ENCODE results near the gene AAGAB. TPM values are rescaled to one million over a fixed set of nuclear protein-coding genes. Genes with fewer than 3 reads are reported as not detected.
"Not testable (repeated sequence)": the region's sequence is repeated elsewhere in the genome, so short reads cannot be mapped to it uniquely, and the experiment has no call there.

AAGAB gene
- total and polyA plus RNA-seq, 4 donors = 16.4 to 24.5 (median 21.2) TPM

GRCh38 chr15:67161881-67162280, 92.6 kb downstream of the AAGAB start:
- DNase-seq = no peak
- Histone ChIP-seq H3K4me3 (ENCODE audit: low read length in 2 of 2) (no peak overlapping the region), H3K27ac (ENCODE audit: low read depth in 1 of 2, low read length in 2 of 2) (no peak overlapping the region), H3K4me1 (ENCODE audit: control insufficient read depth in 1 of 2, insufficient read depth in 2 of 2, low read length in 2 of 2) (peaks cover 0 to 5% of the 10 kb centered on the region in 2 donors), H3K9me3 (ENCODE audit: control insufficient read depth, low read length) (no peaks in the 10 kb centered on the region), H3K27me3 (ENCODE audit: control insufficient read depth in 1 of 2, insufficient read depth in 2 of 2, low read length in 1 of 2) (no peaks in the 10 kb centered on the region), H3K36me3 (ENCODE audit: control insufficient read depth in 1 of 2, insufficient read depth in 2 of 2, low read length in 1 of 2) (no peaks in the 10 kb centered on the region)
- no peak for ATAC-seq (ENCODE audit: low FRiP score)
- 80 to 81% methylated on average over 4 of the region's 4 CpGs for WGBS, 2 donors
- intact Hi-C loops (cut with DNase I) = no loop called here

- whole genome bisulfite sequencing, 2 donors = 94 to 96% methylated on average over 5 of the region's 5 CpGs
- Histone ChIP-seq H3K4me1 (ENCODE audit: control insufficient read depth in 1 of 2, insufficient read depth in 2 of 2, low read length in 2 of 2) (peaks cover 0 to 4% of the 10 kb centered on the region in 2 donors), H3K36me3 (ENCODE audit: control insufficient read depth in 1 of 2, insufficient read depth in 2 of 2, low read length in 1 of 2) (no peaks in the 10 kb centered on the region), H3K4me3 (ENCODE audit: low read length in 2 of 2) (no peak overlapping the region), H3K27ac (ENCODE audit: low read depth in 1 of 2, low read length in 2 of 2) (no peak overlapping the region), H3K9me3 (ENCODE audit: control insufficient read depth, low read length) (no peaks in the 10 kb centered on the region), H3K27me3 (ENCODE audit: control insufficient read depth in 1 of 2, insufficient read depth in 2 of 2, low read length in 1 of 2) (no peaks in the 10 kb centered on the region)
- ATAC-seq (ENCODE audit: low FRiP score) = no peak
- intact Hi-C loops (cut with DNase I) = no loop called here
- DNase-seq = no peak
These were observed 93.0 kb downstream of the AAGAB start for GRCh38 chr15:67161412-67161811.

GRCh38 chr15:67158367-67158766, 96.1 kb downstream of the AAGAB start:
- no peaks in the 10 kb centered on the region for H3K27me3 ChIP-seq (ENCODE audit: control insufficient read depth in 1 of 2, insufficient read depth in 2 of 2, low read length in 1 of 2)
- H3K27ac ChIP-seq (ENCODE audit: low read depth in 1 of 2, low read length in 2 of 2) = no peak overlapping the region
- H3K9me3 ChIP-seq (ENCODE audit: control insufficient read depth, low read length) = no peaks in the 10 kb centered on the region
- 42 to 46% methylated on average over 7 of the region's 7 CpGs for WGBS, 2 donors
- intact Hi-C loops (cut with DNase I) = loop anchor here in 1 of 2 donors (10.0 kb wide), 1 partner anchor 96 kb away; the partner anchor contains the start of genes AAGAB and IQCH
- no peaks in the 10 kb centered on the region for H3K36me3 ChIP-seq (ENCODE audit: control insufficient read depth in 1 of 2, insufficient read depth in 2 of 2, low read length in 1 of 2)
- no peaks in the 10 kb centered on the region for H3K4me1 ChIP-seq (ENCODE audit: control insufficient read depth in 1 of 2, insufficient read depth in 2 of 2, low read length in 2 of 2)
- H3K4me3 ChIP-seq (ENCODE audit: low read length in 2 of 2) = no peak overlapping the region
- DNase-seq (no peak), ATAC-seq (ENCODE audit: low FRiP score) (no peak)

GRCh38 chr15:67157521-67158252, 96.8 kb downstream of the AAGAB start:
- intact Hi-C loops (cut with DNase I) = loop anchor here in 1 of 2 donors (10.0 kb wide), 1 partner anchor 97 kb away; the partner anchor contains the start of genes AAGAB and IQCH
- H3K4me3 ChIP-seq (ENCODE audit: low read length in 2 of 2) = no peak overlapping the region
- no peaks in the 10 kb centered on the region for H3K36me3 ChIP-seq (ENCODE audit: control insufficient read depth in 1 of 2, insufficient read depth in 2 of 2, low read length in 1 of 2)
- ATAC-seq (ENCODE audit: low FRiP score) (peak; percentile 50), DNase-seq (no peak)
- no peaks in the 10 kb centered on the region for H3K27me3 ChIP-seq (ENCODE audit: control insufficient read depth in 1 of 2, insufficient read depth in 2 of 2, low read length in 1 of 2)
- no peaks in the 10 kb centered on the region for H3K4me1 ChIP-seq (ENCODE audit: control insufficient read depth in 1 of 2, insufficient read depth in 2 of 2, low read length in 2 of 2)
- WGBS, 2 donors = 85 to 92% methylated on average over 8 of the region's 8 CpGs
- H3K9me3 ChIP-seq (ENCODE audit: control insufficient read depth, low read length) = no peaks in the 10 kb centered on the region
- H3K27ac ChIP-seq (ENCODE audit: low read depth in 1 of 2, low read length in 2 of 2) = no peak overlapping the region

- Histone ChIP-seq H3K4me1 (ENCODE audit: control insufficient read depth in 1 of 2, insufficient read depth in 2 of 2, low read length in 2 of 2) (no peaks in the 10 kb centered on the region), H3K4me3 (ENCODE audit: low read length in 2 of 2) (no peak overlapping the region), H3K36me3 (ENCODE audit: control insufficient read depth in 1 of 2, insufficient read depth in 2 of 2, low read length in 1 of 2) (no peaks in the 10 kb centered on the region), H3K27ac (ENCODE audit: low read depth in 1 of 2, low read length in 2 of 2) (no peak overlapping the region), H3K9me3 (ENCODE audit: control insufficient read depth, low read length) (no peaks in the 10 kb centered on the region), H3K27me3 (ENCODE audit: control insufficient read depth in 1 of 2, insufficient read depth in 2 of 2, low read length in 1 of 2) (no peaks in the 10 kb centered on the region)
- ATAC-seq (ENCODE audit: low FRiP score) = no peak
- WGBS, 2 donors = 95 to 98% methylated on average over 3 of the region's 3 CpGs
- no peak for DNase-seq
- intact Hi-C loops (cut with DNase I) = loop anchor here in 1 of 2 donors (10.0 kb wide), 1 partner anchor 98 kb away; the partner anchor contains the start of genes AAGAB and IQCH
These were observed 97.6 kb downstream of the AAGAB start for GRCh38 chr15:67156834-67157233.

GRCh38 chr15:67156426-67156825, 98.0 kb downstream of the AAGAB start:
- intact Hi-C loops (cut with DNase I) = loop anchor here in 1 of 2 donors (10.0 kb wide), 1 partner anchor 98 kb away; the partner anchor contains the start of genes AAGAB and IQCH
- DNase-seq (no peak), ATAC-seq (ENCODE audit: low FRiP score) (no peak)
- H3K36me3 ChIP-seq (ENCODE audit: control insufficient read depth in 1 of 2, insufficient read depth in 2 of 2, low read length in 1 of 2) = no peaks in the 10 kb centered on the region
- 97 to 100% methylated on average over 2 of the region's 2 CpGs for WGBS, 2 donors
- H3K27ac ChIP-seq (ENCODE audit: low read depth in 1 of 2, low read length in 2 of 2) = no peak overlapping the region
- H3K4me3 ChIP-seq (ENCODE audit: low read length in 2 of 2) = no peak overlapping the region
- H3K9me3 ChIP-seq (ENCODE audit: control insufficient read depth, low read length) = no peaks in the 10 kb centered on the region
- H3K4me1 ChIP-seq (ENCODE audit: control insufficient read depth in 1 of 2, insufficient read depth in 2 of 2, low read length in 2 of 2) = no peaks in the 10 kb centered on the region
- H3K27me3 ChIP-seq (ENCODE audit: control insufficient read depth in 1 of 2, insufficient read depth in 2 of 2, low read length in 1 of 2) = no peaks in the 10 kb centered on the region

- DNase-seq = no peak
- no peak for ATAC-seq (ENCODE audit: low FRiP score)
- Histone ChIP-seq H3K36me3 (ENCODE audit: control insufficient read depth in 1 of 2, insufficient read depth in 2 of 2, low read length in 1 of 2) (no peaks in the 10 kb centered on the region), H3K4me1 (ENCODE audit: control insufficient read depth in 1 of 2, insufficient read depth in 2 of 2, low read length in 2 of 2) (peaks cover 5% of the 10 kb centered on the region in 2 donors), H3K9me3 (ENCODE audit: control insufficient read depth, low read length) (no peaks in the 10 kb centered on the region), H3K27me3 (ENCODE audit: control insufficient read depth in 1 of 2, insufficient read depth in 2 of 2, low read length in 1 of 2) (no peaks in the 10 kb centered on the region), H3K27ac (ENCODE audit: low read depth in 1 of 2, low read length in 2 of 2) (no peak overlapping the region), H3K4me3 (ENCODE audit: low read length in 2 of 2) (no peak overlapping the region)
- intact Hi-C loops (cut with DNase I) = loop anchor here in 1 of 2 donors (10.0 kb wide), 1 partner anchor 101 kb away; the partner anchor contains the start of genes AAGAB and IQCH
These were observed 100.2 kb downstream of the AAGAB start for GRCh38 chr15:67154249-67154648.

GRCh38 chr15:67153044-67153443, 101.4 kb downstream of the AAGAB start:
- not testable (repeated sequence) for H3K36me3 ChIP-seq (ENCODE audit: control insufficient read depth in 1 of 2, insufficient read depth in 2 of 2, low read length in 1 of 2); ATAC-seq (ENCODE audit: low FRiP score); H3K9me3 ChIP-seq (ENCODE audit: control insufficient read depth, low read length); H3K4me1 ChIP-seq (ENCODE audit: control insufficient read depth in 1 of 2, insufficient read depth in 2 of 2, low read length in 2 of 2); H3K27ac ChIP-seq (ENCODE audit: low read depth in 1 of 2, low read length in 2 of 2); DNase-seq; H3K27me3 ChIP-seq (ENCODE audit: control insufficient read depth in 1 of 2, insufficient read depth in 2 of 2, low read length in 1 of 2); H3K4me3 ChIP-seq (ENCODE audit: low read length in 2 of 2)
- WGBS, 2 donors = 93 to 94% methylated on average over 6 of the region's 6 CpGs
- intact Hi-C loops (cut with DNase I) = loop anchor here in 1 of 2 donors (10.0 kb wide), 1 partner anchor 102 kb away; the partner anchor contains the start of genes AAGAB and IQCH

GRCh38 chr15:67152429-67152828, 102.0 kb downstream of the AAGAB start:
- H3K27ac ChIP-seq (ENCODE audit: low read depth in 1 of 2, low read length in 2 of 2) = no peak overlapping the region

More at GRCh38 chr15:67152429-67152828, 102.0 kb downstream of the AAGAB start:
- no peak for DNase-seq
- Histone ChIP-seq H3K36me3 (ENCODE audit: control insufficient read depth in 1 of 2, insufficient read depth in 2 of 2, low read length in 1 of 2) (no peaks in the 10 kb centered on the region), H3K9me3 (ENCODE audit: control insufficient read depth, low read length) (no peaks in the 10 kb centered on the region), H3K4me3 (ENCODE audit: low read length in 2 of 2) (no peak overlapping the region), H3K4me1 (ENCODE audit: control insufficient read depth in 1 of 2, insufficient read depth in 2 of 2, low read length in 2 of 2) (peaks cover 8 to 12% of the 10 kb centered on the region in 2 donors), H3K27me3 (ENCODE audit: control insufficient read depth in 1 of 2, insufficient read depth in 2 of 2, low read length in 1 of 2) (no peaks in the 10 kb centered on the region)
- no peak for ATAC-seq (ENCODE audit: low FRiP score)
- 18 to 34% methylated on average over 1 of the region's 1 CpG for WGBS, 2 donors
- intact Hi-C loops (cut with DNase I) = loop anchor here in 1 of 2 donors (10.0 kb wide), 1 partner anchor 102 kb away; the partner anchor contains the start of genes AAGAB and IQCH

Data from aorta (tissue), 5 donors.